Measurements from ENCODE around the gene LIN37. TPM values are rescaled to one million over a fixed set of nuclear protein-coding genes. Genes with fewer than 3 reads are reported as not detected.

The LIN37 gene
- total and polyA plus RNA-seq, 2 of the 13 experiments (the other 11 are each of a cell fraction or from before 2014, with no cell fraction given): 6.3 to 8.7 TPM

DNA sequence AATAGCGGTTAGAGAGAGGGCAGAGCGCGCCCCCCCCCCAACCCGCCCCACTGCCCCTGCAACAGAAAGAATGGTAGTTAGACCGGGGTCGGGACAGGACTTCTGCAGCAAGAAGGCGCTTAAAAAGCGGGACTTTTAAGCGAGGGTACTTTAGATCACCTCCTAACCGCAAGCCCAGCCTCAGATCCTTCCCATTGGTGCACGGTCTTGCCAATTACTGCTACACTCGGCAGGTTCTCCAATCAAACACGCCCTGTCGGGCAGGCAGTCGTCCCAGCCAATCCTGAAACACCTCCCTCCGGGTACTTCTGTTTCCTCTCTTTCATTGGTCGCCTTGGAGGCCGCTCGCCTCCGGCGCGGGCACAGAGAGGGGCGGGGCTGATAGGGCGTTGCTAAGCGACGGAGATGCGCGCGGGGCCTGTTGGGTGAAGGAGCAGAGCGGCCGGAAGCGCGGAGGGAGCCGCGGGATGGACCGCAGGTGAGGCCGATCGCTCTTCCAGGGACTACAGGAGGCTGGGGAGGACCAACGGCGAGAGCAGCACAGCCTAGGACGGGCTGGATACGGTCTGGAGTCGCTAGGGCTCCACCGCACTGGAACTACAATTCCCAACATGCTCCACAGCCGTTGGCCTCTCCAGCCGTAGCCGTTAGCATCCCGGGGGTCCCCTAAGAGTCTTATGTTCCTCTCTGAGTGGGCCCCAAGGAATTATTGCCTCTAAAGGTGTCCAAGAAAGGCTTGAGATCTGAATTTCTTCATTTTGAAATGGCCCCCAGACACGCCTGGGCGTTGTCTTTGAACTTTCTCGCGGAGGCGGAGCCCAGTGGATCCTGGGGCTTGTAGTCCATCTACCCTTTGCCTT is 9.6 kb downstream of the LIN37 start, which contains the start of gene PROSER3 (continued):
- TF ChIP-seq ZBTB7B (CRISPR knock-in tag; IDR thresholded peaks at IDR 0.05): no peak
- no peak for TF ChIP-seq PRMT3 (CRISPR knock-in tag; IDR thresholded peaks at IDR 0.05; ENCODE audit: borderline replicate concordance, low read depth)
- TF ChIP-seq ZFP36 (IDR thresholded peaks at IDR 0.05; ENCODE audit: borderline replicate concordance, low read depth, low read length, partially characterized antibody): no peak
- TF ChIP-seq SIN3B (IDR thresholded peaks at IDR 0.05; ENCODE audit: low read length): 0 out of 2 replicates have a peak, but pooled peaks have one; percentile 18
- no peak for TF ChIP-seq HMG20B (CRISPR knock-in tag; conservative IDR thresholded peaks at IDR 0.05)
- TF ChIP-seq ZNF446 (CRISPR knock-in tag; IDR thresholded peaks at IDR 0.05): no peak
- TF ChIP-seq, protein P1, sequence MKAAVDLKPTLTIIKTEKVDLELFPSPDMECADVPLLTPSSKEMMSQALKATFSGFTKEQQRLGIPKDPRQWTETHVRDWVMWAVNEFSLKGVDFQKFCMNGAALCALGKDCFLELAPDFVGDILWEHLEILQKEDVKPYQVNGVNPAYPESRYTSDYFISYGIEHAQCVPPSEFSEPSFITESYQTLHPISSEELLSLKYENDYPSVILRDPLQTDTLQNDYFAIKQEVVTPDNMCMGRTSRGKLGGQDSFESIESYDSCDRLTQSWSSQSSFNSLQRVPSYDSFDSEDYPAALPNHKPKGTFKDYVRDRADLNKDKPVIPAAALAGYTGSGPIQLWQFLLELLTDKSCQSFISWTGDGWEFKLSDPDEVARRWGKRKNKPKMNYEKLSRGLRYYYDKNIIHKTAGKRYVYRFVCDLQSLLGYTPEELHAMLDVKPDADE (CRISPR knock-in tag; IDR thresholded peaks at IDR 0.05): no peak
- TF ChIP-seq EHMT2 (IDR thresholded peaks at IDR 0.05; ENCODE audit: borderline replicate concordance, low read depth, low read length): no peak
- TF ChIP-seq ZNF562 (CRISPR knock-in tag; IDR thresholded peaks at IDR 0.05; ENCODE audit: borderline replicate concordance): no peak
- TF ChIP-seq, protein P2, sequence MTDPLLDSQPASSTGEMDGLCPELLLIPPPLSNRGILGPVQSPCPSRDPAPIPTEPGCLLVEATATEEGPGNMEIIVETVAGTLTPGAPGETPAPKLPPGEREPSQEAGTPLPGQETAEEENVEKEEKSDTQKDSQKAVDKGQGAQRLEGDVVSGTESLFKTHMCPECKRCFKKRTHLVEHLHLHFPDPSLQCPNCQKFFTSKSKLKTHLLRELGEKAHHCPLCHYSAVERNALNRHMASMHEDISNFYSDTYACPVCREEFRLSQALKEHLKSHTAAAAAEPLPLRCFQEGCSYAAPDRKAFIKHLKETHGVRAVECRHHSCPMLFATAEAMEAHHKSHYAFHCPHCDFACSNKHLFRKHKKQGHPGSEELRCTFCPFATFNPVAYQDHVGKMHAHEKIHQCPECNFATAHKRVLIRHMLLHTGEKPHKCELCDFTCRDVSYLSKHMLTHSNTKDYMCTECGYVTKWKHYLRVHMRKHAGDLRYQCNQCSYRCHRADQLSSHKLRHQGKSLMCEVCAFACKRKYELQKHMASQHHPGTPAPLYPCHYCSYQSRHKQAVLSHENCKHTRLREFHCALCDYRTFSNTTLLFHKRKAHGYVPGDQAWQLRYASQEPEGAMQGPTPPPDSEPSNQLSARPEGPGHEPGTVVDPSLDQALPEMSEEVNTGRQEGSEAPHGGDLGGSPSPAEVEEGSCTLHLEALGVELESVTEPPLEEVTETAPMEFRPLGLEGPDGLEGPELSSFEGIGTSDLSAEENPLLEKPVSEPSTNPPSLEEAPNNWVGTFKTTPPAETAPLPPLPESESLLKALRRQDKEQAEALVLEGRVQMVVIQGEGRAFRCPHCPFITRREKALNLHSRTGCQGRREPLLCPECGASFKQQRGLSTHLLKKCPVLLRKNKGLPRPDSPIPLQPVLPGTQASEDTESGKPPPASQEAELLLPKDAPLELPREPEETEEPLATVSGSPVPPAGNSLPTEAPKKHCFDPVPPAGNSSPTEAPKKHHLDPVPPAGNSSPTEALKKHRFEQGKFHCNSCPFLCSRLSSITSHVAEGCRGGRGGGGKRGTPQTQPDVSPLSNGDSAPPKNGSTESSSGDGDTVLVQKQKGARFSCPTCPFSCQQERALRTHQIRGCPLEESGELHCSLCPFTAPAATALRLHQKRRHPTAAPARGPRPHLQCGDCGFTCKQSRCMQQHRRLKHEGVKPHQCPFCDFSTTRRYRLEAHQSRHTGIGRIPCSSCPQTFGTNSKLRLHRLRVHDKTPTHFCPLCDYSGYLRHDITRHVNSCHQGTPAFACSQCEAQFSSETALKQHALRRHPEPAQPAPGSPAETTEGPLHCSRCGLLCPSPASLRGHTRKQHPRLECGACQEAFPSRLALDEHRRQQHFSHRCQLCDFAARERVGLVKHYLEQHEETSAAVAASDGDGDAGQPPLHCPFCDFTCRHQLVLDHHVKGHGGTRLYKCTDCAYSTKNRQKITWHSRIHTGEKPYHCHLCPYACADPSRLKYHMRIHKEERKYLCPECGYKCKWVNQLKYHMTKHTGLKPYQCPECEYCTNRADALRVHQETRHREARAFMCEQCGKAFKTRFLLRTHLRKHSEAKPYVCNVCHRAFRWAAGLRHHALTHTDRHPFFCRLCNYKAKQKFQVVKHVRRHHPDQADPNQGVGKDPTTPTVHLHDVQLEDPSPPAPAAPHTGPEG (CRISPR knock-in tag; IDR thresholded peaks at IDR 0.05): no peak
- TF ChIP-seq, protein P3, sequence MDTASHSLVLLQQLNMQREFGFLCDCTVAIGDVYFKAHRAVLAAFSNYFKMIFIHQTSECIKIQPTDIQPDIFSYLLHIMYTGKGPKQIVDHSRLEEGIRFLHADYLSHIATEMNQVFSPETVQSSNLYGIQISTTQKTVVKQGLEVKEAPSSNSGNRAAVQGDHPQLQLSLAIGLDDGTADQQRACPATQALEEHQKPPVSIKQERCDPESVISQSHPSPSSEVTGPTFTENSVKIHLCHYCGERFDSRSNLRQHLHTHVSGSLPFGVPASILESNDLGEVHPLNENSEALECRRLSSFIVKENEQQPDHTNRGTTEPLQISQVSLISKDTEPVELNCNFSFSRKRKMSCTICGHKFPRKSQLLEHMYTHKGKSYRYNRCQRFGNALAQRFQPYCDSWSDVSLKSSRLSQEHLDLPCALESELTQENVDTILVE (CRISPR knock-in tag; IDR thresholded peaks at IDR 0.05): peak; percentile 62; the same call in 1 of the 2 replicates
- no peak; the same call in 1 of the 2 replicates for TF ChIP-seq BRD4 (CRISPR knock-in tag; IDR thresholded peaks at IDR 0.05)
- TF ChIP-seq CBX1 (IDR thresholded peaks at IDR 0.05; ENCODE audit: low read depth): no peak
- peak; percentile 54 for TF ChIP-seq POLR2AphosphoS5 (IDR thresholded peaks at IDR 0.05; ENCODE audit: low read depth, low read length)
- TF ChIP-seq ZNF879 (CRISPR knock-in tag; IDR thresholded peaks at IDR 0.05): no peak
- TF ChIP-seq, protein P4, sequence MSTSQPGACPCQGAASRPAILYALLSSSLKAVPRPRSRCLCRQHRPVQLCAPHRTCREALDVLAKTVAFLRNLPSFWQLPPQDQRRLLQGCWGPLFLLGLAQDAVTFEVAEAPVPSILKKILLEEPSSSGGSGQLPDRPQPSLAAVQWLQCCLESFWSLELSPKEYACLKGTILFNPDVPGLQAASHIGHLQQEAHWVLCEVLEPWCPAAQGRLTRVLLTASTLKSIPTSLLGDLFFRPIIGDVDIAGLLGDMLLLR (CRISPR knock-in tag; IDR thresholded peaks at IDR 0.05): no peak
- TF ChIP-seq, protein P5, sequence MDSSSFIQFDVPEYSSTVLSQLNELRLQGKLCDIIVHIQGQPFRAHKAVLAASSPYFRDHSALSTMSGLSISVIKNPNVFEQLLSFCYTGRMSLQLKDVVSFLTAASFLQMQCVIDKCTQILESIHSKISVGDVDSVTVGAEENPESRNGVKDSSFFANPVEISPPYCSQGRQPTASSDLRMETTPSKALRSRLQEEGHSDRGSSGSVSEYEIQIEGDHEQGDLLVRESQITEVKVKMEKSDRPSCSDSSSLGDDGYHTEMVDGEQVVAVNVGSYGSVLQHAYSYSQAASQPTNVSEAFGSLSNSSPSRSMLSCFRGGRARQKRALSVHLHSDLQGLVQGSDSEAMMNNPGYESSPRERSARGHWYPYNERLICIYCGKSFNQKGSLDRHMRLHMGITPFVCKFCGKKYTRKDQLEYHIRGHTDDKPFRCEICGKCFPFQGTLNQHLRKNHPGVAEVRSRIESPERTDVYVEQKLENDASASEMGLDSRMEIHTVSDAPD (CRISPR knock-in tag; IDR thresholded peaks at IDR 0.05): no peak
- no peak for TF ChIP-seq NBN (conservative IDR thresholded peaks at IDR 0.05)
- TF ChIP-seq JUNB (CRISPR knock-in tag; IDR thresholded peaks at IDR 0.05; ENCODE audit: borderline replicate concordance): no peak
